Upper lobe of right lung (tissue), 1 donor: ENCODE results near the gene TMEM225. TPM values are rescaled to one million over a fixed set of nuclear protein-coding genes. Genes with fewer than 3 reads are reported as not detected.

ENCODE experiments used
- ATAC-seq: fragments of 200-7000 bp; cut with Tn5 transposase; one replicate; pipeline ENCODE4 v1.9.1; 2020; ENCODE audit warnings: mild to moderate bottlenecking, moderate library complexity
- DNase-seq: peaks from one replicate; pipeline ENCODE4 v3.0.0-alpha.2; 2020
- H3K27ac ChIP-seq: fragments of 200-600 bp; one replicate; pipeline ENCODE4 v1.8.0; 2022
- H3K27me3 ChIP-seq: fragments of 200-600 bp; one replicate; pipeline ENCODE4 v1.8.0; 2022; ENCODE audit warnings: mild to moderate bottlenecking
- H3K36me3 ChIP-seq: fragments of 200-600 bp; one replicate; pipeline ENCODE4 v1.8.0; 2022
- H3K4me1 ChIP-seq: fragments of 200-600 bp; one replicate; pipeline ENCODE4 v1.8.0; 2022
- H3K4me3 ChIP-seq: fragments of 200-600 bp; one replicate; pipeline ENCODE4 v1.8.0; 2022; ENCODE audit warnings: mild to moderate bottlenecking
- H3K9me3 ChIP-seq: fragments of 200-600 bp; one replicate; pipeline ENCODE4 v1.8.0; 2022
- intact Hi-C: fragments of 100-400 bp; cut with DNase I; formaldehyde crosslinking; loops from one replicate; pipeline ENCODE4 v1.11.0; 2022
- total RNA-seq: library from RNA; stranded (reverse); fragmentation: NEBNext Ultra II Directional; extraction: Animal tissue kit (Norgen Biotek cat#: 25700); gene quantifications from one replicate; pipeline ENCODE4 v1.2.1, GENCODE V29; 2021
- TF ChIP-seq, protein P1 (sequence below): fragments of 200-600 bp; IDR thresholded peaks from one replicate; pipeline ENCODE4 v1.8.0; 2022; ENCODE audit warnings: antibody characterized with exemption
- donor health status: DM: no; HTN: yes; CAD: no; lungs with severe emphysema.

TMEM225 gene
- total RNA-seq, 1 donor from 2014 or later, result not detected

GRCh38 chr11:123838659-123839058, 46.8 kb downstream of the TMEM225 start:
- no peaks in the 10 kb centered on the region for H3K36me3 ChIP-seq
- ATAC-seq (no peak), DNase-seq (no peak)
- no peaks in the 10 kb centered on the region for H3K4me1 ChIP-seq
- TF ChIP-seq, protein P1, sequence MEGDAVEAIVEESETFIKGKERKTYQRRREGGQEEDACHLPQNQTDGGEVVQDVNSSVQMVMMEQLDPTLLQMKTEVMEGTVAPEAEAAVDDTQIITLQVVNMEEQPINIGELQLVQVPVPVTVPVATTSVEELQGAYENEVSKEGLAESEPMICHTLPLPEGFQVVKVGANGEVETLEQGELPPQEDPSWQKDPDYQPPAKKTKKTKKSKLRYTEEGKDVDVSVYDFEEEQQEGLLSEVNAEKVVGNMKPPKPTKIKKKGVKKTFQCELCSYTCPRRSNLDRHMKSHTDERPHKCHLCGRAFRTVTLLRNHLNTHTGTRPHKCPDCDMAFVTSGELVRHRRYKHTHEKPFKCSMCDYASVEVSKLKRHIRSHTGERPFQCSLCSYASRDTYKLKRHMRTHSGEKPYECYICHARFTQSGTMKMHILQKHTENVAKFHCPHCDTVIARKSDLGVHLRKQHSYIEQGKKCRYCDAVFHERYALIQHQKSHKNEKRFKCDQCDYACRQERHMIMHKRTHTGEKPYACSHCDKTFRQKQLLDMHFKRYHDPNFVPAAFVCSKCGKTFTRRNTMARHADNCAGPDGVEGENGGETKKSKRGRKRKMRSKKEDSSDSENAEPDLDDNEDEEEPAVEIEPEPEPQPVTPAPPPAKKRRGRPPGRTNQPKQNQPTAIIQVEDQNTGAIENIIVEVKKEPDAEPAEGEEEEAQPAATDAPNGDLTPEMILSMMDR, result no peak
- H3K4me3 ChIP-seq, result no peak overlapping the region
- H3K27ac ChIP-seq, result no peak overlapping the region
- intact Hi-C loops, result no loop called here
- H3K27me3 ChIP-seq, result no peaks in the 10 kb centered on the region
- H3K9me3 ChIP-seq, result no peaks in the 10 kb centered on the region

DNA sequence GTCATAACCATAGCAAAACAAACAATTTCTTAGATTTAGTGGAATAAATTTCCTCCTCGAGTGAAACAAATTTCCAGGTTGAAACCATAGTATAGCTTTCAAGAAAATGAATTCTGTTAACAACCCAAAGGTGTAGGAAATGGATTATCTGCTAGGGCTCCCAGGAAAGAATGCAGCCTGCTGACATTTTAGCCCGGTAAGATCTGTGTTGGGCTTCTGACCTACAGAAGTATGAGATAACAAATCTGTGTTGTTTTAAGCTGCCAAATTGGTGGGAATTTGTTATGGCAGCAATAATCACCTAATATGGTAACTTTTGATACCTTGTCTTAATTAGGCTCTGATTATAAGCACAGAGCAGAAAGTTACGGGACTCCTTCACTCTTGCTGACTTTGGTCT, 47.3 kb downstream of the TMEM225 start:
- DNase-seq (no peak), ATAC-seq (no peak)
- H3K4me1 ChIP-seq, result no peaks in the 10 kb centered on the region
- no peaks in the 10 kb centered on the region for H3K9me3 ChIP-seq
- H3K27me3 ChIP-seq, result no peaks in the 10 kb centered on the region
- no peaks in the 10 kb centered on the region for H3K36me3 ChIP-seq
- no peak overlapping the region for H3K27ac ChIP-seq
- H3K4me3 ChIP-seq, result no peak overlapping the region
- intact Hi-C loops, result no loop called here
- TF ChIP-seq, protein P1, result no peak

- no peak overlapping the region for H3K27ac ChIP-seq
- H3K27me3 ChIP-seq, result no peaks in the 10 kb centered on the region
- no peak overlapping the region for H3K4me3 ChIP-seq
- intact Hi-C loops, result no loop called here
- TF ChIP-seq, protein P1, result no peak
- H3K36me3 ChIP-seq, result no peaks in the 10 kb centered on the region
- DNase-seq, result no peak
- no peak for ATAC-seq
- no peaks in the 10 kb centered on the region for H3K9me3 ChIP-seq
- H3K4me1 ChIP-seq, result no peaks in the 10 kb centered on the region
Measured at GRCh38 chr11:123833095-123833494, 52.4 kb downstream of the TMEM225 start.

Other genes starting within 250 kb of the TMEM225 start
- gene SCN3B, start 231.0 kb downstream of the TMEM225 start, total RNA-seq, result 3.2 TPM
- 9.6 TPM for gene ZNF202, start 144.0 kb downstream of the TMEM225 start, total RNA-seq
- gene OR6X1, start 131.2 kb downstream of the TMEM225 start, total RNA-seq, result not detected
- gene OR6M1, start 79.3 kb downstream of the TMEM225 start, total RNA-seq, result not detected
- gene OR8D4, start 16.5 kb upstream of the TMEM225 start, total RNA-seq, result not detected
- gene OR4D5, start 53.9 kb upstream of the TMEM225 start, total RNA-seq, result not detected
- not detected for gene OR6T1, start 58.2 kb upstream of the TMEM225 start, total RNA-seq
- not detected for gene OR10S1, start 92.1 kb upstream of the TMEM225 start, total RNA-seq
- gene OR10G6, start 109.5 kb upstream of the TMEM225 start, total RNA-seq, result not detected
- gene OR10G4, start 127.3 kb upstream of the TMEM225 start, total RNA-seq, result not detected
- not detected for gene OR10G9, start 137.3 kb upstream of the TMEM225 start, total RNA-seq
- not detected for gene OR10G8, start 141.1 kb upstream of the TMEM225 start, total RNA-seq
- gene OR10G7, start 155.7 kb upstream of the TMEM225 start, total RNA-seq, result not detected
- 42.0 TPM for gene VWA5A, start 229.8 kb upstream of the TMEM225 start, total RNA-seq